HG03135 (cell line): ENCODE results near the gene SEC61A2.

ENCODE experiments used
- ATAC-seq: cut with Tn5 transposase; IDR thresholded peaks from one replicate; pipeline ENCODE4 v1.9.1; 2021; ENCODE audit warnings: mild to moderate bottlenecking, moderate library complexity; ENCODE audit not compliant: unreplicated experiment

Gene SEC61A2

DNA sequence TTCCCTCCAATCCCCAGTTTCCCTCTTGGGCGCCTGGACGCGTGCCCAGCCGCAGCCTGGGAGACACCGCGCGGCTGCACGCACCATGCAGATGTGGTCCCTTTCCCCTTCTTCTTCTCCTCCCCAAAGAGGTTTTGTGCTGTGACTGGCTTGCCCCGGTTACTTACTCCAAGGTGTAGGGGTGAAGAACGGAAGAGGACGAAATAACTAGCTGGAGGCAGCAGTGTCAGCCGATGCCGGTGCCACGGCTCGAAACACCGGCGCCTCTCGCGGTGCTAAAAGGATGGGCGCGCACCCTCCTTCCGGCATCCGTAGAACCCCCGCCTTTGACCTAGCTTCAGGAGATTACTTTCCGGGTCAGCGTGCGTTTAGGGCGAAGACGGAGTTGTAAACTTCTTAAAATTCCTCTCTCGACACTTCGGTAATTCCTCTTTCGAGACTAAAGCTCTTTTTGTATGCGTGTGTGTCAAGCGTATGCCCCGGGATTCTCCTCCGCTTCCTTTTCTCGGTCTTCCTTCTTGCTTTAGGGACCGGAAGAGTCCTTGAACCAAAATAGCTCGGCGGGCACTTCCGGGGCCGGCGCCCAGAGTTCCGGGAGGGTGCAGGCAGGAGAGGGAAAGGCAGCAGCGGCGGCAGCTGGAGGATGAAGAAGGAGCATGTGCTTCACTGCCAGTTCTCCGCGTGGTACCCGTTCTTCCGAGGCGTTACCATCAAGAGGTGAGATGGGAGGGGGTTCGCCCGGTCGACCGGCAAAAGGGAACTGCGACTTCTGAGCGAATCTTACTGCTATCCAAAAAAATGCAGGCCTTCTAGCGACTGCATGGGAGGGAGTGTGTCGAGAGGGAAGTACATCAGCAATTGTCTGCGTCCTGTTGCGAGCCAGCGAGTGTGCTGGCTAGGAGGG is 66.4 kb downstream of the SEC61A2 start, which contains the start of the genes CDC123 and NUDT5:
CDC123 (plus strand) TSS at position 586 of the 904 bp plus-strand sequence; CDS start at position 644, 58 bp downstream.
NUDT5 (minus strand) TSS at position 289 of the 904 bp plus-strand sequence. CDS start 9,600 bp downstream, outside the sequence.
- ATAC-seq = peak; percentile 87

DNA sequence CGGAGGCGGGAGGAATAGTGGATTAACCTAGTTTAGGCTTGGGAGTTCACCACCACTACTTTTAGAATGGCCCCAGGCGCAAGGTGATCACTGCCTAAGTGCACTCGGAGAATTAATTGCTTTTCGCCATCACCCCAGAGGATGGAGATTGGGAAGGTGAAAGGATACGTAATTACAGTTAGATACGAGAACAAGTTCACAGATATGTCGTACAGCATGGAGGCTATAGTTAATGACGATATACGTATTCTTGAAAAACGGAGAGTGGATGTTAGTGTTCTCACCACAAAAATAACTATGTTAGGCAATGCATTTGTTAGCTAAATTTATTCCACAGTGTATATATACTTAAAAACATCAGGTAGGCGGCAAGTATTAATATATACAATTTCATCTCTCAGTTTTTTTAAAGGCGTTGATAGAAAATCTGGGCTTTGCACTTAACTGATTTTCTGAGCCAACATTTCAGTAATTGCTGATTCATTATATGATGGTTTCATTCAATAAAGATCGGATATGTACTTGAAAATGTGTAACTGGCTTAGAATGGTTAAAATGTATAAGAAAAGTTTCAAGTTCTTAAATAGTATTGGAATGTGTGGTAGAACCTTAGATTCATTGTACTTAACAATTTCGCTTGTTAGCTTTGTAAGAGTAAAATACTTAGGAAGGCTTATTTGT is 67.2 kb downstream of the SEC61A2 start:
- ATAC-seq = no peak

DNA sequence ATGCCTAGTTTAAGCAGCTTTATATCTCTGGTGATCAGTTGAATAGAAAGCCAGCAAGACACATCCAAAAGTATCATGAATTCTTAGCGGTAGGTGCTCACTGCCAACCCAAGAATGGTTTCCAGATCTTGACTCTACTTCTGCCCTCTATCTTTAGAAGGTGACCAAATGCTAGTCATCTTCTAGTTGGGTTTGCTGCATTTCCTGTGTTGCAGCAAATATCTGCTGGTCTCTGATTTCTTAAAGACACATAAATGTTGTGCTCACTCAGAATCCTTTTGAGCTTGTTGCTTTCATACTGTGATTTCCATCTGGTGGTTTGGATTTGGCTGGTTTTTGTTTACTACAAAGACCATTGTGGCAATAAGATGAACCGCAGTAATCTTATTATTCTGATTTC is 68.7 kb downstream of the SEC61A2 start:
- no peak for ATAC-seq

DNA sequence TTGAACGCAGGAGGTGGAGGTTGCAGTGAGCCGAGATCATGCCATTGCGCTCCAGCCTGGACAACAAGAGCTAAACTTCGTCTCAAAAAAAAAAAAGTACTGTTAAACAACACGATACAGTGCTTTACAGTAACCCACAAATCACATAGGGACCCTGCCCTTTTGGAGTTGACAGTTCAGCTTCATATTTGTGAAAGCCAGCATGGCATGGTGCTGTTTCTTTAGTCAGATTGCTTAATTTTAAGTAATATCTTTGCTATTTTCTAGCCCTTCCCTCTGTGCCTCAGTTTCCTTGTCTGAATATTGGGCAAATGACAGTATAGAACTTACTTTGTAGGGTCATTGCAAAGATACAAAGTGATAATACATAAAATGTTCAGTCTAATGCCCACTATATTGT is 71.4 kb downstream of the SEC61A2 start:
- ATAC-seq = no peak

DNA sequence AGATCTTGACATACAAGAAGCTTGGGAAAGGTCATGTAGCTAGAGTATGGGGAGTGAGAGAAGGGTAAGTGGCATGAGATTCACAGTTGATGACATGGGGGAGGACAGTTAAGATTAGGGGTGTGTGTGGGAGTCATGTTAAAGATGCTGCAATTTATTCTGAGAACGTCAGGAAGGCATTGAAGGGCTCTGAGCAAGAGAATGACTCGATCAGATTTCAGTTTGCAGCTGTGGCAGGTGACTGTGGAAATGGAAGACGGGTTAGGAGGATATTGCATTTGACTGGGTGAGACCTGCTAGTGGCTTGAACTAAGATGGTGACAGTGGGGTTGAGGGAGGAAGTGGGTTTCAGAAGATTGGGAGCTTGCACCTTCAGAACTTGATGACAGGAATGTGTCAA is 72.1 kb downstream of the SEC61A2 start:
- no peak for ATAC-seq

DNA sequence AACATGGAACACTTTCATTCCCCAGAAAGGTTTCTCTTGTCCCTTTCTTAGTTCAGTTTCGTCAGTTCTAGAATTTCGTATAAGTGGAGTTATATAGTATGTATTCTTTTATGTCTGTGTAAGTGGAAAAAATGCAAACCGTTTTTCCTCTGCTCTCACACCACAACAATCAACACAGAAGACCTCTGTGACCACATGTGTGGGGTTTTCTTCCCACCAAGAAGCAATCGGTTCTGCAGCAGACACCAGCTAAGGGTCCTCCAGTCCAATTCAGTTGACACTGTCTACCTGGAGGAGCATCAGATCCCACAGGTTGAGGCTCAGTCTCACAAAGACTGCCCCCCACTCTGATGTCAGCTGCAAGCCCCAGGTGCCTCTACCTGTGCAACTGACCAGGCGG is 72.7 kb downstream of the SEC61A2 start:
- no peak for ATAC-seq

DNA sequence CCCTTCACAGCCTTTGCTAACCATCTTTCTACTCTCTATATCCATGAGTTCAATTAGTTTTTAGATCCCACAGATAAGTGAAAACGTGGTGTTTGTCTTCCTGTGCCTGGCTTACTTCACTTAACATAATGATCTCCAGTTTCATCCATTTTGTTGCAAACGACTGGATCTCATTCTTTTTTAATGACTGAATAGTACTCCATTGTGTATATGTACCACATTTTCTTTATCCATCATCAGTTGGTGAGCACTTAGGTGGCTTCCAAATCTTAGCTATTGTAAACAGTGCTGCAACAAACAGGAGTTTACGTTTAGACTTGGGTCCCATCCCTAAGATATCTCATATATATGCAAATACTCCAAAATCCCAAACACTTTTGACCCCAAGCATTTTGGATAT is 75.6 kb downstream of the SEC61A2 start:
- ATAC-seq = no peak

DNA sequence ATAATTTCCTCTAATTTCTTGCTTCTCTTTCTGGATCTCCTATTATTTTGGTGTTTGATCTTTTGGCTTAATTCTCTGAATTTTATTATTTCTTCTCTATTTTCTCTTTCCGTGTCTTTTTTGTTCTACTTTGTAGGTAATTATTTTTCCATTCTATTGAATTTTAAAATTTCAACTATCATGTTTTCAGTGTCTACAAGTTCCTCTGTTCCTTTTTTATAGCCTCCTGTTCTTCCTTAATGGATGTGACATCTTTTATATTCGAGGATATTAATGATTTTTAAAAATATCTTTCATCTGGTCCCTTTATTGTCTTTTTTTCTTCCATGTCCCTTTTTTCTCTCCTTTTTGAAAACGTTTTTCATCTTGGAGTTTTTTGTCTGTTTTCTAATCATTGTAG is 77.6 kb downstream of the SEC61A2 start:
- ATAC-seq = no peak

DNA sequence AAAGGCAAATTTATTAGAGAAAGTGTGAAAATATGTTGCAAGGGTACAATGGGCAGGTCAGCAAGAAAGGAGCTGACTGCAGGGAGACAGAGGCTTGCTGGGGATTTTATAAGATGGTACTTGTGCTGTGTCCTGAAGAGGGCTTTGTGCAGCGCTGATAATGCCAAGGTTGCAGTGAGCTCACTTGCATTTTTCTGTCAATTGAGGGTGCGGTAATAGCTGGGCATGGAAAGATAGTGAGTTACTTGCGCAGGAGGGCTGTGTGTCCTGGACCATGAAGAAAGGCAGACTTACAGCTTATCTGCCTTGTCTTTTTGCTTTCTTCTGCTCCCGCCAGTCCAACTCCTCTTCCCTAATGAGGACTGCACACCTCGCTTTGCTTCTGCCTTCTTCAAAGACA is 79.0 kb downstream of the SEC61A2 start:
- ATAC-seq = no peak

DNA sequence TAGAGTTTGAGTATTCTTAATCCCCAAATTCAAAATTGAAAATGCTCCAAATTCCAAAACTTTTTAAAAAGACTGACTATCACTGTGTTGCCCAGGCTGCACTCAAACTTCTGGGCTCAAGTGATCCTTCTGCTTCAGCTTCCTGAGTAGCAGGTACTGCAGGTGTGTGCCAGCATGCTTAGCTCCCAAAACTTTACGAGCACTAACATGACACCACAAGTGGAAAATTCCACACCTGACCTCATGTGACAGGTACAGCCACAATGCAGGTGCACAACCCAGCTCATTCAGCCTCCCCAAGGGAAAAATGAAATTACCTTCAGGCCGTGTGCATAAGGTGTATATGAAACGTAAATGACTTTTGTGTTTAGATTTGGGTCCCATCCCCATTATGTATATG is 83.0 kb downstream of the SEC61A2 start:
- ATAC-seq = no peak

DNA sequence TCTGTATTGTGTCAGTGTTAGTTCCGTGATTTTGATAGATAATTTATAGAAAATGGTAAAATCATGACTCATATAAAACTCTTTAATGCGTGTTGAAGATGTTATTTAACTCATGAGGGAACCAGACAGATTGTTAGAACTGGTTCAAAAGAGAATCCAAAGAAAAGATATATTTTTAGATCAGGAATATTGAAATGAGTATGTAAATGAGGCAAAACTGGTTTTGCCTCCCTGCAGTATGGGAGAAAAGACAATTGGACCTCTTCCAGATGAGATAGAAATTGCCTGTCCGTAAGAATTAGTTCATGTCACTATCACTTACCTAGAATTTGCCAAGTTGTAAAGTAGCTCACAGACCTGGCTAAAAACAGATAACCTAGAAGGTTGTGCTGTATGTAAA is 84.1 kb downstream of the SEC61A2 start:
- no peak for ATAC-seq

DNA sequence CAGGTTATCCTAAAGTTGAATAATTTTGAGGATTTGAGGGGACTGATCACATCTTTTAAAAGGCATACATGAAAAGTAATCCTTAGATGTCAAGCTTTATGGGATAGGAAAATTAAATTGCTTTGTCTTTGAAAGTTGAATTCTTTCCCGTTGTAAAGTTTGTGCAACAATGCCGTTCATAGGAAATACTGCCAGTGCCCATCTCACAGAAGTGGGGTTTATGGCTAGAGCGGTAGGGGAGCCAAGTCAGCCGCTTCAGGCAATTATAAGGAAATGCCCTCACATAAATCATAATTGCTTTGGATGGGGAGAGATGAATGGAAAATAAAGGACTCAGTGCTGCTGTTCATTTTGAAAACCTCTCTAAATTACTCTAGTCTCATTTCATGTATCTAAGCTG is 84.6 kb downstream of the SEC61A2 start:
- no peak for ATAC-seq

DNA sequence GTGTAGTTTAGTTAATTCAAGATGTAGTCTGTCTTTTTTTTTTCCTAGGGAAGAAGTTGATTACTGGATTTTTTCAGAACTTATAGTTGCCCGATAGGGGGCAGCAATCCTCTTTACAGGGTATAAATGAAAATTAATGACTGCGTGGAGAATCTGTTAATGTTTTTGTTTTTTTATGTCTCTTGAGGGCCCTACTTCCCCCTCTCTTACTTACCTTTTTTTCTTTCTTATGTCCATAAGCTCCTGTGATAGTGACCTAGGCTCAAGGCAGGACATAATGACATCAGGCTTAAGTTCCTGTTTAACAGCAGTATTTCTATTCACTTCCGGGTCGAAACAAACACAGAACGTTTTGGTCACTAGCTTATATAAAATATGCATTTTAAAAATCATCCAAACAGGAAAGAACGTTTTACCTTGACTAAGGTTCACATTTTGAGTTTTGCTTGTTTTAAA is 85.3 kb downstream of the SEC61A2 start:
- no peak for ATAC-seq
